ENCODE results near the gene ANGPTL7. TPM values are rescaled to one million over a fixed set of nuclear protein-coding genes. Genes with fewer than 3 reads are reported as not detected.

Gene ANGPTL7
- polyA plus RNA-seq, 1 donor (not counting 4 experiments of a cell fraction or from before 2014, with no cell fraction given): not detected

- Histone ChIP-seq H2AFZ (ENCODE audit: control insufficient read depth, low read length) (no peak overlapping the region), H3K27ac (ENCODE audit: control insufficient read depth, insufficient read depth, low read length) (no peak overlapping the region), H3K27me3 (ENCODE audit: control insufficient read depth, extremely low read depth, insufficient read depth, low read length) (no peaks in the 10 kb centered on the region), H3K9ac (ENCODE audit: control insufficient read depth, extremely low read depth, insufficient read depth, low read length) (no peak overlapping the region), H3K4me2 (ENCODE audit: control insufficient read depth, extremely low read depth, insufficient read depth, low read depth, low read length) (no peak overlapping the region), H3K79me2 (ENCODE audit: control insufficient read depth, insufficient read depth, low read length) (no peaks in the 10 kb centered on the region), H3K9me3 (ENCODE audit: control insufficient read depth, low read depth, low read length) (no peaks in the 10 kb centered on the region), H4K20me1 (ENCODE audit: control insufficient read depth, extremely low read depth, insufficient read depth, low read length) (no peaks in the 10 kb centered on the region), H3K9me1 (ENCODE audit: control insufficient read depth, extremely low read depth, insufficient read depth, low read length) (no peaks in the 10 kb centered on the region), H3K36me3 (ENCODE audit: control insufficient read depth in 2 of 2, extremely low read depth in 1 of 2, insufficient read depth in 2 of 2, low read length in 2 of 2) (peaks cover 2% of the 10 kb centered on the region in 2 experiments), H3K4me1 (ENCODE audit: control insufficient read depth, extremely low read depth, insufficient read depth, low read length) (no peaks in the 10 kb centered on the region), H3K4me3 (ENCODE audit: control insufficient read depth in 2 of 3, extremely low read depth in 1 of 3, insufficient read depth in 2 of 3, low read depth in 1 of 3, low read length in 3 of 3) (no peak overlapping the region)
- FAIRE-seq (no peak), DNase-seq (ENCODE audit: low read depth, low spot score) (no peak)
- dilution Hi-C loops (cut with MboI; ENCODE audit: extremely low pct_ligation_motif_present, low sequenced_read_pairs): no loop called here
- TF ChIP-seq CTCF (optimal IDR thresholded peaks at IDR 0.05 in 1 of 3, IDR thresholded peaks at IDR 0.05 in 1 of 3, conservative IDR thresholded peaks at IDR 0.05 in 1 of 3; ENCODE audit: extremely low read depth in 1 of 3, insufficient read depth in 2 of 3, low read length in 3 of 3): no peak
- TF ChIP-seq EZH2 (IDR thresholded peaks at IDR 0.05; ENCODE audit: low read length): no peak
These were observed 19.1 kb upstream of the ANGPTL7 start for GRCh38 chr1:11170102-11170501.

GRCh38 chr1:11174261-11174942 is 14.8 kb upstream of the ANGPTL7 start:
- no peak for FAIRE-seq

More at GRCh38 chr1:11174261-11174942, 14.8 kb upstream of the ANGPTL7 start:
- no peaks in the 10 kb centered on the region for H4K20me1 ChIP-seq (ENCODE audit: control insufficient read depth, extremely low read depth, insufficient read depth, low read length)
- no peaks in the 10 kb centered on the region for H3K4me1 ChIP-seq (ENCODE audit: control insufficient read depth, extremely low read depth, insufficient read depth, low read length)
- no peak overlapping the region for H3K4me2 ChIP-seq (ENCODE audit: control insufficient read depth, extremely low read depth, insufficient read depth, low read depth, low read length)
- no peak for DNase-seq (ENCODE audit: low read depth, low spot score)
- H3K9me3 ChIP-seq (ENCODE audit: control insufficient read depth, low read depth, low read length): no peaks in the 10 kb centered on the region
- H3K4me3 ChIP-seq (ENCODE audit: control insufficient read depth in 2 of 3, extremely low read depth in 1 of 3, insufficient read depth in 2 of 3, low read depth in 1 of 3, low read length in 3 of 3): no peak overlapping the region
- H3K9me1 ChIP-seq (ENCODE audit: control insufficient read depth, extremely low read depth, insufficient read depth, low read length): no peaks in the 10 kb centered on the region
- H3K9ac ChIP-seq (ENCODE audit: control insufficient read depth, extremely low read depth, insufficient read depth, low read length): no peak overlapping the region
- TF ChIP-seq EZH2 (IDR thresholded peaks at IDR 0.05; ENCODE audit: low read length) (no peak), CTCF (optimal IDR thresholded peaks at IDR 0.05 in 1 of 3, IDR thresholded peaks at IDR 0.05 in 1 of 3, conservative IDR thresholded peaks at IDR 0.05 in 1 of 3; ENCODE audit: extremely low read depth in 1 of 3, insufficient read depth in 2 of 3, low read length in 3 of 3) (no peak)
- dilution Hi-C loops (cut with MboI; ENCODE audit: extremely low pct_ligation_motif_present, low sequenced_read_pairs): no loop called here
- H2AFZ ChIP-seq (ENCODE audit: control insufficient read depth, low read length): no peak overlapping the region
- H3K79me2 ChIP-seq (ENCODE audit: control insufficient read depth, insufficient read depth, low read length): no peaks in the 10 kb centered on the region
- no peak overlapping the region for H3K27ac ChIP-seq (ENCODE audit: control insufficient read depth, insufficient read depth, low read length)
- peaks cover 2% of the 10 kb centered on the region in 2 experiments for H3K36me3 ChIP-seq (ENCODE audit: control insufficient read depth in 2 of 2, extremely low read depth in 1 of 2, insufficient read depth in 2 of 2, low read length in 2 of 2)
- no peaks in the 10 kb centered on the region for H3K27me3 ChIP-seq (ENCODE audit: control insufficient read depth, extremely low read depth, insufficient read depth, low read length)
